BLaER1 treated with 17β-estradiol and CSF1 and Interleukin-3, amounts not matched to agents 10 nM and 100 nM (cell line): ENCODE results near the gene COL8A2.
"Not testable (repeated sequence)": the region's sequence is repeated elsewhere in the genome, so short reads cannot be mapped to it uniquely, and the experiment has no call there.

Source experiments
- H3K27ac ChIP-seq, 11 experiments: shearing (Covaris generic); formaldehyde crosslinking; 2 replicates each; pipeline ENCODE4 v1.8.1; 2022
- H3K27me3 ChIP-seq, 11 experiments: shearing (Covaris generic); formaldehyde crosslinking; 2 replicates each; pipeline ENCODE4 v1.8.1; 2022
- H3K36me3 ChIP-seq, 11 experiments: shearing (Covaris generic); formaldehyde crosslinking; 2 replicates each; pipeline ENCODE4 v1.8.1; 2022
- H3K4me1 ChIP-seq, 10 experiments: shearing (Covaris generic); formaldehyde crosslinking; 2 replicates each; pipeline ENCODE4 v1.8.1; 2022
- H3K4me2 ChIP-seq, 11 experiments: shearing (Covaris generic); formaldehyde crosslinking; 2 replicates each; pipeline ENCODE4 v1.8.1; 2022
- H3K4me3 ChIP-seq, 10 experiments: shearing (Covaris generic); formaldehyde crosslinking; 2 replicates each; pipeline ENCODE4 v1.8.1; 2022
- H3K9ac ChIP-seq, 11 experiments: shearing (Covaris generic); formaldehyde crosslinking; 2 replicates each; pipeline ENCODE4 v1.8.1; 2022
- H3K9me3 ChIP-seq, 11 experiments: shearing (Covaris generic); formaldehyde crosslinking; replicated peaks in 1 of 11; 2 replicates each; pipeline ENCODE4 v1.8.1; 2022
- H4K20me1 ChIP-seq, 11 experiments: shearing (Covaris generic); formaldehyde crosslinking; 2 replicates each; pipeline ENCODE4 v1.8.1; 2022
- Cebpa-rat ChIP-seq, 11 experiments: shearing (Covaris generic); IDR thresholded peaks; 2 replicates each; pipeline ENCODE4 v1.8.1; 2022

The COL8A2 gene

GRCh38 chr1:36159614-36160387, 34.8 kb upstream of the COL8A2 start:
- peak overlapping the region; percentile 89 to 99 (median 98) for H3K4me2 ChIP-seq
- peaks cover 15 to 51% (median 31%) of the 10 kb centered on the region in 11 experiments; a peak in 18 of 22 replicates for H3K36me3 ChIP-seq
- H4K20me1 ChIP-seq = peaks cover 58 to 83% (median 76%) of the 10 kb centered on the region in 11 experiments
- H3K27ac ChIP-seq = peak overlapping the region; percentile 74 to 99 (median 95); a peak in 21 of 22 replicates
- H3K9ac ChIP-seq = peak overlapping the region; percentile 79 to 100 (median 89)
- TF ChIP-seq Cebpa-rat (IDR thresholded peaks at IDR 0.05) = no peak
- peaks cover 61 to 79% (median 65%) of the 10 kb centered on the region in 10 experiments for H3K4me1 ChIP-seq
- no peaks in the 10 kb centered on the region for H3K9me3 ChIP-seq
- peak overlapping the region in 8 of 10 experiments; percentile 51 to 68 (median 60); a peak in 13 of 20 replicates for H3K4me3 ChIP-seq
- no peaks in the 10 kb centered on the region for H3K27me3 ChIP-seq

- H3K9me3 ChIP-seq, H3K27me3 ChIP-seq: not testable (repeated sequence)
- H3K27ac ChIP-seq = peak overlapping the region in 8 of 11 experiments; percentile 93 to 100 (median 99); a peak in 10 of 22 replicates
- peak overlapping the region in 8 of 10 experiments; percentile 92 to 100 (median 100); a peak in 11 of 20 replicates for H3K4me3 ChIP-seq
- H3K4me2 ChIP-seq = peak overlapping the region; percentile 89 to 99 (median 98)
- peak overlapping the region; percentile 98 to 100 (median 100); a peak in 21 of 22 replicates for H3K9ac ChIP-seq
- H3K4me1 ChIP-seq = peaks cover 71 to 79% (median 75%) of the 10 kb centered on the region in 10 experiments
- peaks cover 49 to 73% (median 67%) of the 10 kb centered on the region in 11 experiments for H4K20me1 ChIP-seq
- H3K36me3 ChIP-seq = peaks cover 6 to 42% (median 21%) of the 10 kb centered on the region in 11 experiments; a peak in 16 of 22 replicates
These were observed 33.8 kb upstream of the COL8A2 start for GRCh38 chr1:36158827-36159252.

GRCh38 chr1:36157973-36158826, 33.2 kb upstream of the COL8A2 start:
- peak overlapping the region; percentile 89 to 99 (median 98) for H3K4me2 ChIP-seq
- H3K27ac ChIP-seq = peak overlapping the region; percentile 98 to 100 (median 99); a peak in 21 of 22 replicates
- no peaks in the 10 kb centered on the region for H3K27me3 ChIP-seq
- H3K4me1 ChIP-seq = peaks cover 73 to 81% (median 79%) of the 10 kb centered on the region in 10 experiments
- no peak for TF ChIP-seq Cebpa-rat (IDR thresholded peaks at IDR 0.05)
- H3K36me3 ChIP-seq = peaks cover 0 to 35% (median 20%) of the 10 kb centered on the region in 11 experiments; a peak in 14 of 22 replicates
- peak overlapping the region; percentile 92 to 100 (median 100) for H3K4me3 ChIP-seq
- peak overlapping the region; percentile 98 to 100 (median 100) for H3K9ac ChIP-seq
- no peaks in the 10 kb centered on the region for H3K9me3 ChIP-seq
- peaks cover 42 to 67% (median 60%) of the 10 kb centered on the region in 11 experiments for H4K20me1 ChIP-seq

DNA sequence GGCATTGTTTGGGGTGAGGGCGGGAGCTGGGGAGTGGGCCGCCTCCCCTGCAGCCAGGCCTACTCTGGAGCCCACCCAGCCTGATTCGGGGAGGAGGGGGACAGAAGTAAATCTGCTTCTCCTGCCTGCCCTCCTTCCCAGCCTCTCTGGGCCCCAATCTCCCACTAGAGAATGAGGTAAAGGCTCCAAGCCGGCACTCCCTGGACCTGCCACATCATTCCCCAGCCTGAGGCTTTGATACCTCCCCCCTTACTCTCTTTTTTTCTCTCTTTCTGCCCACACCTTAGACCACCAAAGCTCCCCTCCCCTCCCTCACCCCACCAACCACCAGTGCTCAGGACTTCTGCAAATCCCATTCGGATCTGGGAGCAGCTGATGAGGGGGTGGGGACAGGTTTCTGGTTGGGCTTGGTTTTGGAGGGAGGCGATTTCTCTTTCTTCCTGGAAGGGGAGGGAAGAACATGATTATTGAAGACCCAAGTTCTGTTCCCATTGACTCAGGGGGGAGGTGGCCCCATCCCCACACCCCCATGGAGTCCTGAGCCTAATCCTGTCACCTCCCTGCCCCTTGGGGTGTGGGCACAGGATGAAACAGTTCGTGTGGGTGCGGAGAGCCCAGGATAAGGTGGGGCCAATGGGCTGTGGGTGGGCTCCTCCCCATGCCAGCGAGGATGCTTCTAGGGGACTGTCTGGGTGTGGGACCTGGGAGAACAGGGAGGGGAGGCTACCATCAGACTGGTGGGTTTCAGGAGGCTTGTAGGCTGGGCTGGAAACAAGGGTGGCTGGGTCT, 32.3 kb upstream of the COL8A2 start:
- H3K27me3 ChIP-seq = no peaks in the 10 kb centered on the region
- peaks cover 0 to 27% (median 20%) of the 10 kb centered on the region in 11 experiments; a peak in 14 of 22 replicates for H3K36me3 ChIP-seq
- H3K27ac ChIP-seq = peak overlapping the region; percentile 98 to 100 (median 99); a peak in 21 of 22 replicates
- H3K4me3 ChIP-seq = peak overlapping the region; percentile 92 to 100 (median 100)
- peak overlapping the region; percentile 89 to 99 (median 98) for H3K4me2 ChIP-seq
- H3K9me3 ChIP-seq = no peaks in the 10 kb centered on the region
- H3K9ac ChIP-seq = peak overlapping the region; percentile 98 to 100 (median 100)
- no peak for TF ChIP-seq Cebpa-rat (IDR thresholded peaks at IDR 0.05)
- H3K4me1 ChIP-seq = peaks cover 73 to 82% (median 80%) of the 10 kb centered on the region in 10 experiments
- peaks cover 33 to 58% (median 52%) of the 10 kb centered on the region in 11 experiments for H4K20me1 ChIP-seq

- Histone ChIP-seq H3K4me2 (peak overlapping the region; percentile 89 to 99 (median 98)), H3K9ac (peak overlapping the region; percentile 98 to 100 (median 100)), H3K9me3 (no peaks in the 10 kb centered on the region), H3K27me3 (no peaks in the 10 kb centered on the region), H3K27ac (peak overlapping the region; percentile 98 to 100 (median 99)), H3K4me3 (peak overlapping the region; percentile 92 to 100 (median 100)), H3K4me1 (peaks cover 73 to 82% (median 80%) of the 10 kb centered on the region in 10 experiments), H4K20me1 (peaks cover 28 to 50% (median 44%) of the 10 kb centered on the region in 11 experiments), H3K36me3 (peaks cover 0 to 26% (median 20%) of the 10 kb centered on the region in 11 experiments; a peak in 14 of 22 replicates)
- no peak for TF ChIP-seq Cebpa-rat (IDR thresholded peaks at IDR 0.05)
These were observed 31.5 kb upstream of the COL8A2 start for GRCh38 chr1:36156329-36157114.

- Histone ChIP-seq H3K27ac (peak within 1 kb of the TSS; percentile 98 to 100 (median 99)), H3K27me3 (no peaks in the 10 kb centered on the region), H3K36me3 (peaks cover 0 to 26% (median 20%) of the 10 kb centered on the region in 11 experiments; a peak in 14 of 22 replicates), H4K20me1 (peaks cover 28 to 41% (median 37%) of the 10 kb centered on the region in 11 experiments), H3K9me3 (no peaks in the 10 kb centered on the region), H3K4me1 (peaks cover 73 to 82% (median 80%) of the 10 kb centered on the region in 10 experiments), H3K9ac (peak within 1 kb of the TSS; percentile 98 to 100 (median 100)), H3K4me2 (peak within 1 kb of the TSS; percentile 91 to 99 (median 98)), H3K4me3 (peak within 1 kb of the TSS; percentile 92 to 100 (median 100))
- no peak for TF ChIP-seq Cebpa-rat (IDR thresholded peaks at IDR 0.05)
These were observed 30.6 kb upstream of the COL8A2 start, which contains the start of gene MAP7D1 for GRCh38 chr1:36155408-36156328. Gene MAP7D1, plus strand, starts transcription at chr1:36156160. Its CDS starts 258 bp downstream, at chr1:36156418.
